Esophagus squamous epithelium (tissue), 5 donors: ENCODE results near the gene AKT2. TPM values are rescaled to one million over a fixed set of nuclear protein-coding genes. Genes with fewer than 3 reads are reported as not detected.

Experiments
- DNase-seq: peaks from one replicate; lab custom pipeline; 2025; lab: John Stamatoyannopoulos, UW
- H3K27ac ChIP-seq, 4 donors: fragments of 200-600 bp; sonication (generic); one replicate each; pipeline ENCODE4 v1.5.1; 2016 to 2019; ENCODE audit warnings: mild to moderate bottlenecking in 1 of 4
- H3K27me3 ChIP-seq, 4 donors: fragments of 200-600 bp; sonication (generic); 1 replicate in 3 of 4; 2 replicates in 1 of 4; pipeline versions ENCODE4 v1.5.1 to v1.6.0; 2017 to 2021; ENCODE audit warnings: antibody characterized with exemption in 1 of 4
- H3K36me3 ChIP-seq, 3 donors: fragments of 200-600 bp; sonication (generic); one replicate each; pipeline ENCODE4 v1.5.1; 2016 to 2019
- H3K4me1 ChIP-seq, 3 donors: fragments of 200-600 bp; sonication (generic); one replicate each; pipeline ENCODE4 v1.5.1; 2017 to 2019
- H3K4me3 ChIP-seq, 4 donors: fragments of 200-600 bp; sonication (generic); 1 replicate in 3 of 4; 2 replicates in 1 of 4; pipeline ENCODE4 v1.5.1; 2016 to 2019; ENCODE audit warnings: mild to moderate bottlenecking in 2 of 4, moderate library complexity in 1 of 4
- H3K9me3 ChIP-seq, 3 donors: fragments of 200-600 bp; sonication (generic); one replicate each; pipeline ENCODE4 v1.5.1; 2016 to 2019
- CTCF ChIP-seq, 6 experiments: fragments of 450-650 bp in 4 of 6; fragments of 200-600 bp in 2 of 6; sonication (generic) in 2 of 6; IDR thresholded peaks; one replicate each; pipeline ENCODE4 v1.5.1; 2016 to 2019; ENCODE audit warnings: antibody characterized with exemption in 6 of 6, mild to moderate bottlenecking in 4 of 6, moderate library complexity in 4 of 6
- POLR2A ChIP-seq, 4 donors: fragments of 450-650 bp; IDR thresholded peaks; one replicate each; pipeline ENCODE4 v1.6.1; 2017; ENCODE audit warnings: antibody characterized with exemption in 4 of 4, mild to moderate bottlenecking in 4 of 4, moderate library complexity in 3 of 4
- WGBS, 2 donors: methylation state at CpG; one replicate each; pipeline ENCODE4 v1.1.5; 2018; 5-methylcytosine and 5-hydroxymethylcytosine counted together
- intact Hi-C: fragments of 100-400 bp; cut with DNase I; formaldehyde crosslinking; loops from one replicate; pipeline ENCODE4 v1.15.0; 2022
- total RNA-seq, 4 donors: library from RNA; depleted of rRNA; stranded (reverse); fragments of >200 nt; gene quantifications; one replicate each; pipeline ENCODE4 v1.1.0, GENCODE V29; 2016
- donor health status: DM: yes; HTN: yes; CAD: no.

AKT2 gene
- total RNA-seq, 4 donors from 2014 or later, result 59.0 to 84.7 (median 69.0) TPM

- no peak overlapping the region for H3K27ac ChIP-seq
- TF ChIP-seq POLR2A (IDR thresholded peaks at IDR 0.05) (no peak), CTCF (IDR thresholded peaks at IDR 0.05) (no peak)
- H3K36me3 ChIP-seq, result peaks cover 0 to 70% (median 0%) of the 10 kb centered on the region in 3 donors
- 88 to 92% methylated on average over 2 to 5 of the region's 6 CpGs for WGBS, 2 donors
- intact Hi-C loops, result no loop called here
- H3K27me3 ChIP-seq, result no peaks in the 10 kb centered on the region
- H3K9me3 ChIP-seq, result no peaks in the 10 kb centered on the region
- no peak overlapping the region for H3K4me3 ChIP-seq
- no peak for DNase-seq
- peaks cover 0 to 50% (median 16%) of the 10 kb centered on the region in 3 donors for H3K4me1 ChIP-seq
These were observed 38.0 kb downstream of the AKT2 start for GRCh38 chr19:40247178-40247577.

- WGBS, 2 donors, result 78 to 89% methylated on average over 5 to 6 of the region's 16 CpGs
- no peak for DNase-seq
- H3K27me3 ChIP-seq, result no peaks in the 10 kb centered on the region
These were observed 38.7 kb downstream of the AKT2 start for GRCh38 chr19:40246292-40247073.

GRCh38 chr19:40245506-40246128, 39.5 kb downstream of the AKT2 start:
- no peak for DNase-seq
- Histone ChIP-seq H3K9me3 (no peaks in the 10 kb centered on the region), H3K4me3 (no peak overlapping the region), H3K4me1 (peaks cover 0 to 54% (median 17%) of the 10 kb centered on the region in 3 donors), H3K36me3 (peaks cover 0 to 72% (median 0%) of the 10 kb centered on the region in 3 donors), H3K27ac (no peak overlapping the region), H3K27me3 (no peaks in the 10 kb centered on the region)
- WGBS, 2 donors, result 74 to 75% methylated on average over 5 to 9 of the region's 9 CpGs
- intact Hi-C loops, result no loop called here
- TF ChIP-seq POLR2A (IDR thresholded peaks at IDR 0.05) (no peak), CTCF (IDR thresholded peaks at IDR 0.05) (no peak)

More at GRCh38 chr19:40246292-40247073, 38.7 kb downstream of the AKT2 start:
- H3K4me3 ChIP-seq, result no peak overlapping the region
- peaks cover 0 to 72% (median 0%) of the 10 kb centered on the region in 3 donors for H3K36me3 ChIP-seq
- TF ChIP-seq POLR2A (IDR thresholded peaks at IDR 0.05) (no peak), CTCF (IDR thresholded peaks at IDR 0.05) (no peak)
- no peaks in the 10 kb centered on the region for H3K9me3 ChIP-seq
- H3K4me1 ChIP-seq, result peaks cover 0 to 51% (median 17%) of the 10 kb centered on the region in 3 donors
- intact Hi-C loops, result no loop called here
- H3K27ac ChIP-seq, result no peak overlapping the region

GRCh38 chr19:40244579-40245317, 40.4 kb downstream of the AKT2 start:
- no peak for TF ChIP-seq POLR2A (IDR thresholded peaks at IDR 0.05)
- no peak for TF ChIP-seq CTCF (IDR thresholded peaks at IDR 0.05)
- WGBS, 2 donors, result 72 to 89% methylated on average over 10 to 12 of the region's 12 CpGs
- Histone ChIP-seq H3K36me3 (peaks cover 0 to 72% (median 6%) of the 10 kb centered on the region in 3 donors), H3K27me3 (no peaks in the 10 kb centered on the region), H3K4me3 (no peak overlapping the region), H3K4me1 (peaks cover 0 to 54% (median 17%) of the 10 kb centered on the region in 3 donors), H3K27ac (no peak overlapping the region), H3K9me3 (no peaks in the 10 kb centered on the region)
- no peak for DNase-seq
- intact Hi-C loops, result no loop called here
